Dermis microvascular lymphatic vessel endothelial cell (primary cell): ENCODE measurements around the gene NINJ2. TPM values are rescaled to one million over a fixed set of nuclear protein-coding genes. Genes with fewer than 3 reads are reported as not detected.

ENCODE experiments used
- DNase-seq, 2 donors: peaks; one replicate each; pipeline versions ENCODE4 v3.0.0 to v3.0.0-alpha.2; 2010; ENCODE audit warnings: low read depth in 2 of 2
- total RNA-seq: library from RNA; depleted of rRNA; stranded (reverse); fragments of >200 nt; gene quantifications from 2 replicates; pipeline ENCODE4 v1.2.1, GENCODE V29; 2014

NINJ2 gene
- total RNA-seq, 1 donor from 2014 or later: 2.4 TPM

DNA sequence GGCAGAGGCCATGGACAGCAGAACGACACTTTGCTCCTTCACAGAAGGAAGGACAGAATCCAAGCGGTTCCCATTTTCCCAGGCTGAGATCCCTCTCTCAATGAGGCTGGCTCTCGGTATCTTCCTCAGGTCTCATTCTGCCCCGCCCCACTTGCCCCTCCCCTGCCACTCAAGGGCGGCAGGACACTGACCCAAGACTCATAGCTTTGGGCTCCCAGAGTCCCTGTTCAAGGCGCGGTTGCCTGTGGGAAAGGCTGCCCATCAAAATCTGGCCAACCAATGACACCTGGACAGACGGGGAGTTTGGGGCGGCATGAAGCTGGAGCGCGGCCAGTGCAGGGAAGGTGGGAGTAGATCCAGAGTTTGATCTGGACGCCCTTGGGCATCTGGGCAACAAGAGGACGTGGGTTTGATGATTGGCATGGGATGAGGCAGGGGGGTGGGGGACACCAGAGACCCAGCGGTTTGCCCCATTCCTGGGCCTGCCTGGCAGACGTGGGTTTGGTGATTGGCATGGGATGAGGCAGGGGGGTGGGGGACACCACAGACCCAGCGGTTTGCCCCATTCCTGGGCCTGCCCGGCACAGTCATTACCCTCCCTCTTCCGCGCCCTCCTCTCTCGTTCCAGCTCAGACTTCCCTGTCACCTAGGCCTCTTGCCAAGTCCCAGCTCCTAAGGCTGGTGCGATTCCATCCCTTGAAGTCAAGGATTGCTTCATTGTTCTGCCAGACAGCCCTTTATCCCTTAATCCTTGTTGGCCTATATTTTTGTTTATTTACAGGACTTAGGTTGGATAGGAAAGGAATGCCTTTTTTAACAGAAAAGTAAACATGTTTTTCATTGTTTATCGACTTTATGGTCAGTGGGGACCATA, 92.1 kb downstream of the NINJ2 start:
- peak in 1 of 2 donors; percentile 70 for DNase-seq

DNA sequence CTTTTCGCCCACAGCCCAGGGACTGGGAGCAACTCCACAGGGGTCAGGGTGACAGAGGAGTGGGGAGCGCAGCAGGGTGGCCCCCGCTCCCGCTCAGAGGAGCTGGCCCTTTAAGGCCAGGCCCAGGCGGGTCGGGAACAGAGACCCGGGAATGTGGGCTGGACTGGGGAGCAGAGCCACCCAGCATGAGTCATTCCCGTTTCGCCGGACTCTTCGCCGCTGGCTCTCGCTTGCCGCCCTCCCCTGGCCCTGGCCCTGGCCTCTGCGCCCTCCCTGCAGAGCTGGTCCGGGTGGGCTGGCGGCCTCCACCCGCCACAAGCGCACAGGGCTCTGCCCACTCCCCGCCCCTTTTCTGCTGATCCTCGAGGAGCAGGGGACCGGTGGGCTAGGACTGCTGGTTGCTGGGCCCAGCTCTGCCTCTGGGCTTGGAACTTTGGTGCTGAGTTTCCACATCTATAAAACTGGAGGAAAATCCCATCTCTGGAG, 92.8 kb downstream of the NINJ2 start:
- peak; percentile 63 to 89 for DNase-seq

GRCh38 chr12:569803-570434, 93.3 kb downstream of the NINJ2 start:
- peak; percentile 43 to 80 for DNase-seq

GRCh38 chr12:569091-569676, 94.1 kb downstream of the NINJ2 start:
- no peak for DNase-seq

DNA sequence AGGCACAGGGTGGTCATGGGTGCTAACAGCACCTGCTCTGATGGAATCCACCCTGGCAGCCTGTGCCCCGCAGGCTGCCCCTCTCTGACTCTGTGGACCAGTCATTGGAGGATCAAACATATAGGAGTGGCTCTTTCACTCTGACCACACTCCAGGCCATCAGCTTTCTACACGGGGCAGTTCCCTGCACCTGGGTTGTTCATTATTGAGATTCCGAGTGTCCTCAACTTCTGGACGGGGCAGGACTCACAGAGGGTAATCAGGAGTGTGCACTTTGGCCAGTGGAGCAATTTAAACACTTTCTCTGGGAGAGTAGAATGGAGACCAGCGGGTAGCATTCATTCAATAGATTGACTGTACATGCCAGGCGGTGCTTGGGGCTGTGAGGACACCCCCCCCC, 94.8 kb downstream of the NINJ2 start:
- DNase-seq: no peak

- DNase-seq: no peak
Observed at GRCh38 chr12:565589-566105, 97.6 kb downstream of the NINJ2 start.

- DNase-seq: no peak
Observed at GRCh38 chr12:565161-565560, 98.1 kb downstream of the NINJ2 start.

DNA sequence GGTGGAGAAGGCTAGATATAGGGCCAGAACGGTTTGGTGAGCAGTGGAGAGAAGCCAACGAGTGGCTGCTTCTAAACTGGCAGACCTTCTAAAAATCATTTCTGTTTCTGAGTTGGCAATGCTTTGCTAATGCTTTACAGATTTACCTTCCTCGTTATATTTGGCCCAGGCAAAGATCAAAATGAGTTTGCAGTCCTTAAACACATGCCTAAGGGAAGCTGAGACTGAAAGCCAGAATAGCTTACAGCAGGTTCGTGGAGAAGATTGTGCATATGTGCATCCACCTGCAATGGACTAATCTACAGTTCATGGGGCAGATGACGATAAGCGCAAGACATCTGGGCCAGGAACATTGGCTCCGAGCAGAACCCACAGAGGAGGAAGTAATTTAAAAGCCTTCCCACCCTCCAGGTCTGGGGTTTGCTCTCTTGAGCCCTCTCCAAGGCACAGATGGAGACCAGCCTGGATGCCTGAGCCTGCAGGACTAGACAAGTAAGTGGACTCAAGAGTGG, 99.4 kb downstream of the NINJ2 start:
- no peak for DNase-seq

GRCh38 chr12:563250-563781, 99.9 kb downstream of the NINJ2 start:
- DNase-seq: no peak

DNA sequence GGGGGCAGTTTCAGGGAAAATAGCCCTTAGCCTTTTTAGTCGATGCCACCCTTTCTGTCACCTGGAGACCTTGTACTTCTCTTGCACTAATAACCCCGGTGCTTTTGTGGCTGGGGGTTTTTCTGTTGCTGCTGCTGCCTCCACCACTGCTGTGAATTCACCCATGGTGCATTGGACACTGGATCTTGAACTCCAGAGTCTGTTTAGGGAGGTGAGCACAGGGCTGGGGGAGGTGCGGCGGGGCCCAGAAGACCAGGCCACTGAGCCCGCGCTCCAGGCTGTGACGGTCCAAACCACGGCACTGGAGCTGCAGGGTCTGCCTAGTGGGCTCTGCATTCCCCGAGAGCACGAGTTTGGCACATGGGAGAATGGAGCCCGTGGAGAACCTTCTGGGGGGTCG, 100.6 kb downstream of the NINJ2 start:
- no peak for DNase-seq

GRCh38 chr12:561908-562593, 101.2 kb downstream of the NINJ2 start:
- peak in 1 of 2 donors; percentile 31 for DNase-seq

DNA sequence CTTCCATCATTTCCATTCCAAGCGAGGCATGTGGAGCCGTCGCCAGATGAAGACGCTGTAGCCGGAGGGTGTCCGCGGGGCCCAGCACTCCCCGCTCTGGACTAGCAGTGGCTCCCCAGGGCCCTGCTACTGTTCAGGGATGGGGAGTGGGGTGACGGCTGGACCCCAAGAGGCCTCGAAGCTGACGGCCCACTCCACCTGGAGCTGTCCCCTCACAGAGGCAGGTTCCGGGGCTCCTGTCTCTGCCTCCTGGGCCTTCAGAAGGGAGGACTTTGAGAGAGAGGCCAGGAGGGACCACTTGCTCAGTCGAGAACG, 101.9 kb downstream of the NINJ2 start:
- no peak for DNase-seq

- no peak for DNase-seq
Observed at GRCh38 chr12:560691-561390, 102.4 kb downstream of the NINJ2 start.

- no peak for DNase-seq
Observed at GRCh38 chr12:559906-560455, 103.3 kb downstream of the NINJ2 start.

DNA sequence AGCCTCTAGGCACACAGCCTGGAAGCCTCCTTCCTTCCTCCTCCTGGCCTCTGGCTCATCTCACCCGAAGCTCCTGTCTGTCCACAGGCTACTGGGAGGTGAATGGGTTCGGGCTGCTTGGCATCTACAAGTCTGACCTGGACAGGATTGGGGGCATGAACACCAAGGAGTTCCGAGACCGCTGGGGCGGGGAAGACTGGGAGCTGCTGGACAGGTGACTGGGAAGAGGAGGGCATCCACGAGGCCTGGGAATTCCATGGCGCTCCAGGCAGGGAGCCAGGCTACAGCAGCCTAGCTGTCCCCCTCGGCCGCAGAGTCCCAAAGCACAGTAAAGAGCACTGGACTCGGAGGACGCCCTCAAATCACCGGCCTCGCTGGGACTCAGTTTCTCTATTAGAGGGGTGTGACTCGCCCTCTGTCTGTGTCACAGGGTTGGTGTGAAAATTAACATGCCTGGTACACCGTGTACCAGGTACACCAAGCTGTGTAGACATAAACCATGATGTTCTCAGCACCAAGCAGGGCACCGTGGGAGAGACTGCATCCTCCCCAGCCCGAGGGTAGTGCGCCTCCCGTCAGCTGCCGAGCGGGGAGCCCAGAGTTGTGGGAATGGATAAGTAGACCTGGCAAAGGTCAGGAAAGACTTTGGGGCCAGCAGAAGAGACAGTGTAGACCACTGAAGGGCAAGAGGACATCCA, 103.9 kb downstream of the NINJ2 start:
- no peak for DNase-seq

DNA sequence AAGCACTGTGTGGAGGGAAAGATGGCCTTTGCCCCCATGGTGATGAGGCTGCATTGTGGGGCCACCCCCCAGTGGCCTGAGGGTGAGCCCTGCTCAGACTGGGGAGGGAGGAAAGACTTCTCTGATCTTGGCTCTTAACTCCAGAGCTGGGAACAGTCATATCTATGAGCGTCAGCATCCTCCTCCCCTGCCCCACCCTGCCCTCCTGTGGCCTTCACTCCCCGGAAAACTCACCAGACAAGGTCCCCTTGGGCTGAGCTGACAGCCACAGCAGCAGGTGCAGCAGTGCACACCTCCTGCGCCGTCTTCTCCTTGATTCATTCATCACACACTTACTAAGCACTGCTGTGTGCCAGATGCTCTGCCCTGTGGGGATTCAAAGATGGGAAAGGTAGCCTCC, 104.7 kb downstream of the NINJ2 start:
- DNase-seq: no peak

GRCh38 chr12:556498-556897, 106.7 kb downstream of the NINJ2 start:
- DNase-seq: no peak

DNA sequence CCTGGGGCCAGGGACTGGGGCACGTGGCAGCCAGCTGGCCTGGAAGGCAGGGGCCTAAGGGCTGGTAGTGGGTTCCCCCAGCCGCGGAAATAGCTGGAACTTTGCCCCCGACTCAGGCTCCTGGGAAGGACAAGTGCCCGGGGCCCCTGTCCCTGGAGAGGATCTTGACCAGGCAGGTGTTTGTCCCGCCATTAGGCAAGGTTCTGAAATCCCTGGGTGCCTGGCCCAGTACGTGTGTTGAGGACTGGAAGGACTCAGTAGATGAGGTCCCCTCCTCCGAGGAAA, 109.3 kb downstream of the NINJ2 start:
- no peak for DNase-seq

DNA sequence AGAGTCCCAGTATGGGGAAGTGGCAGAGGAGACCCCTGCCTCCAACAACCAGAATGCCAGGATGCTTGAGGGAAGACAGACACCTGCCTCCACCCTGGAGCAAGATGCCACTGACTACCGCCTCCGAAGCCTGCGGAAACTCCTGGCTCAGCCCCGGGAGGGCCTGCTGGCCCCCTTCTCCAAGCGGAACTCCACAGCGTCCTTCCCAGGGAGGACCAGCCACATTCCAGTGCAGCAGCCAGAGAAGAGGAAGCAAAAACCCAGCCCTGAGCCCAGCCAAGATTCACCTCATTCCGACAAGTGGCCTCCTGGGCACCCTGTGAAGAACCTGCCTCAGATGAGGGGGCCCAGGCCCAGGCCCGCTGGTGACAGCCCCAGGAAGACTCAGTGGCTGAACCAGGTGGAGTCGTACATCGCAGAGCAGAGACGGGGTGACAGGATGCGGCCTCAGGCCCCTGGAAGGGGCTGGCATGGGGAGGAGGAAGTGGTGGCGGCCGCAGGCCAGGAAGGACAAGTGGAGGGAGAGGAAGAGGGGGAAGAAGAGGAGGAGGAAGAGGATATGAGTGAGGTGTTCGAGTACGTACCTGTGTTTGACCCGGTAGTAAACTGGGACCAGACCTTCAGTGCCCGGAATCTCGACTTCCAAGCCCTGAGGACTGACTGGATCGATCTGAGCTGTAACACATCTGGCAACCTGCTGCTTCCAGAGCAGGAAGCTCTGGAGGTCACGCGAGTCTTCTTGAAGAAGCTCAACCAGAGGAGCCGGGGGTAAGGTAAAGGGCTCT, 109.8 kb downstream of the NINJ2 start:
- DNase-seq: no peak
